OCI-LY1 (cell line): ENCODE results near the gene RABGAP1L.

ENCODE experiments used
- EZH2 ChIP-seq: fragments of 200-600 bp; sonication (generic), shearing (Covaris generic); IDR thresholded peaks from 2 replicates; pipeline ENCODE4 v1.8.0; 2017; ENCODE audit warnings: borderline replicate concordance, mixed run types, mild to moderate bottlenecking, antibody characterized with exemption, low read length, moderate library complexity, mixed read lengths
- TF ChIP-seq, protein P1 (sequence below): fragments of 200-600 bp; sonication (generic), shearing (Covaris generic); IDR thresholded peaks from 2 replicates; pipeline ENCODE4 v1.5.1; 2017; ENCODE audit warnings: mild to moderate bottlenecking, antibody characterized with exemption, low read length, moderate library complexity, mixed read lengths

DNA sequence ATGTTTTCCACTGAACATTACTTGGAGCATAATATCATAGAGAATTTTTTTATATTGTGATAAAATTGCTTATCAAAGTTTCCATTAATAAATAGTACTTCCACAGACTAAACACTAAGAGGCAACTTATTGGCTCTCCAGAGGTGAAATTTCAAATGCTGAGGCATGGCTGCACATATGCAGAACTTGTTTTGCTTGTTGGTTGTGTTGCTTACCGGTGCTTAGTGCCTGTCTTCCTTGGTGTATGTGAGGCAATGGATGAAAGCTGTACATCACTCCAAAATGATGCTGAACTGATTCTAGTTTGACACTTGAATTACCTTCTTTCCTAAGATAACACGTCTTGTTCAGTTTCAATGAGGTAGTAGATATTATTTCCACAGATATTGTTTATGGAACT is 258.6 kb downstream of the RABGAP1L start:
- TF ChIP-seq, protein P1, sequence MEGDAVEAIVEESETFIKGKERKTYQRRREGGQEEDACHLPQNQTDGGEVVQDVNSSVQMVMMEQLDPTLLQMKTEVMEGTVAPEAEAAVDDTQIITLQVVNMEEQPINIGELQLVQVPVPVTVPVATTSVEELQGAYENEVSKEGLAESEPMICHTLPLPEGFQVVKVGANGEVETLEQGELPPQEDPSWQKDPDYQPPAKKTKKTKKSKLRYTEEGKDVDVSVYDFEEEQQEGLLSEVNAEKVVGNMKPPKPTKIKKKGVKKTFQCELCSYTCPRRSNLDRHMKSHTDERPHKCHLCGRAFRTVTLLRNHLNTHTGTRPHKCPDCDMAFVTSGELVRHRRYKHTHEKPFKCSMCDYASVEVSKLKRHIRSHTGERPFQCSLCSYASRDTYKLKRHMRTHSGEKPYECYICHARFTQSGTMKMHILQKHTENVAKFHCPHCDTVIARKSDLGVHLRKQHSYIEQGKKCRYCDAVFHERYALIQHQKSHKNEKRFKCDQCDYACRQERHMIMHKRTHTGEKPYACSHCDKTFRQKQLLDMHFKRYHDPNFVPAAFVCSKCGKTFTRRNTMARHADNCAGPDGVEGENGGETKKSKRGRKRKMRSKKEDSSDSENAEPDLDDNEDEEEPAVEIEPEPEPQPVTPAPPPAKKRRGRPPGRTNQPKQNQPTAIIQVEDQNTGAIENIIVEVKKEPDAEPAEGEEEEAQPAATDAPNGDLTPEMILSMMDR: no peak
- TF ChIP-seq EZH2: no peak
